GM12875 (cell line): Measurements from ENCODE around the gene LRRC66.

Experiments
- H3K4me3 ChIP-seq: one replicate; pipeline ENCODE4 v1.5.1; 2011; ENCODE audit warnings: low read depth, low read length, control low read depth
- CTCF ChIP-seq: IDR thresholded peaks from 2 replicates; pipeline ENCODE4 v1.5.1; 2011; ENCODE audit warnings: low read depth, mild to moderate bottlenecking, control low read depth, inconsistent platforms, low read length, moderate library complexity, borderline replicate concordance; ENCODE audit not compliant: insufficient read depth

LRRC66 gene

DNA sequence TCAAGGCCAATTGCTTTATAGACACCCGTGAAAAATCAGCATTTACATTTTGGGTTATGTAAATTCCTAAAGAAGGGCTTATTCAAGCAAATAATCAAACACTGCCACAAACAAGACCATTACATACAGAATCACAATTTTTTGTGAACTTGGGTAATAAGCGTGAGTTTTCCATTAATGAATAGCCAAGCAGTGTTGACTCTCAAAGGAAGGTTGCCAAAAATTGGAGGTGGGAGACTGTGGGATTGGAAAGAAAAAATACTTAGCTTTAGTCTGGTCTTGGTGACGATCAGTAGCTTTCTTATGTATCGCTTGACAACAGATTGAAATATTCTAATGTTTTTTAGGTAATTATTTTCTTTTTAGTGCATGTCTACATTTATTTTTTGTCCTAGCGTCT lies 20.9 kb downstream of the LRRC66 start:
- H3K4me3 ChIP-seq = no peak overlapping the region
- no peak for TF ChIP-seq CTCF

GRCh38 chr4:51998837-51999236 lies 21.3 kb downstream of the LRRC66 start:
- TF ChIP-seq CTCF = no peak
- no peak overlapping the region for H3K4me3 ChIP-seq

GRCh38 chr4:51997647-51998046 lies 22.5 kb downstream of the LRRC66 start:
- H3K4me3 ChIP-seq = no peak overlapping the region
- no peak for TF ChIP-seq CTCF

GRCh38 chr4:51995647-51996220 lies 24.4 kb downstream of the LRRC66 start:
- no peak for TF ChIP-seq CTCF
- H3K4me3 ChIP-seq = no peak overlapping the region

DNA sequence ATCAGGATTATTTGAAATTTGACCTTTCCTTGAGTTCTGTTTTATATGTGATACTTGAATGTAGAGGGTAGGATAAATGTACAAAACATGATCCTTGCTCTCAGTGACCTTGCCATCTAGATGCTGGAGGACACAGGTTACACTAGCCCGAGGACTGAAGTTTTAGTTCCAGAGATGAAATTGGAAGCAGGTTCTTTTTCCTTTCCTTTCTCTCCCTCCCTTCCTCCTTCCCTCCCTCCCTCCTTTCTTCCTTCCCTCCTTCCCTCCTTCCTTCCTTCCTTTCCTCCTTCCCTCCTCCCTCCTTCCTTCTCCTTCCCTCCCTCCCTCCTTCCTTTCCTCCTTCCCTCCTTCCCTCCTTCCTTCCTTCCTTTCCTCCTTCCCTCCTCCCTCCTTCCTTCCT lies 54.3 kb downstream of the LRRC66 start:
- TF ChIP-seq CTCF = no peak
- no peak overlapping the region for H3K4me3 ChIP-seq

DNA sequence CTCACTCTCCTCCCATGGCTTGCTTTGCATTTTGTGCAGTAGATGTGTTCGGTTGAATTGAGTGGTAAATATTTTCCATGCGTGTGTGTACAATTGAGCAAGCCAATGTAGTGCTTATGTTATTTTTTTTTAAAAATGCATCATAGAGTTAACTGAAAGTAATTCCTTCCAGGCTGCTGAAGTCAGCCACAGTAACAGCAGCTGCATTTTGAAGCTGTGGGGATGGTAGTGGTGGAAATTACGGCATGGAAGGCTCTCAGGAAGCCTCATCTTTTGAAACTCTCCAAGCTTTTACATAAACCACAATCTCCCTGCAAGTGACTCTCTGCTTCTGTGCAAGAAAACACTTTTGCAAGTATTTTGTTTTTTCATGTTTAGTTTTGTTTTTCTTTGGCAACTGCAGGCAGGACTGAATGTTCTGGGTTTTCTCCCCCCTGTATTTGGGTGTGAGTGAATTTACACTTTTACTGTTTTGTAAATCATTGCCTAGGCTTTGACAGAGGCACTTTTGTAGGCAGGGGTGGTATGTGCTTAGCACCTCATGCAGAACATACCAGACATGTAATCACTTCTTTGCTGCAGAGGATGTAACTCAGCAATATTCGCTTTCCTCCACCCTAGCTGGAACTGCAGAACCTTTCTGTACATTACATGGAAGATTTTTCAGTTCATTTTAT lies 56.2 kb downstream of the LRRC66 start:
- no peak overlapping the region for H3K4me3 ChIP-seq
- TF ChIP-seq CTCF = no peak

- no peak overlapping the region for H3K4me3 ChIP-seq
- no peak for TF ChIP-seq CTCF
These were observed 59.7 kb downstream of the LRRC66 start for GRCh38 chr4:51960486-51960885.
